KOPT-K1 (cell line): ENCODE results near the gene CAP2.

Experiments used
- H3K27ac ChIP-seq: fragments of 200-600 bp; sonication (generic); 2 replicates; pipeline ENCODE4 v1.5.1; 2016; ENCODE audit warnings: antibody characterized with exemption, mild to moderate bottlenecking, low read depth, low read length; ENCODE audit not compliant: poor library complexity, severe bottlenecking
- H3K36me3 ChIP-seq: fragments of 200-600 bp; sonication (generic); 2 replicates; pipeline ENCODE4 v1.5.1; 2017; ENCODE audit warnings: antibody characterized with exemption, mild to moderate bottlenecking, low read length, moderate library complexity; ENCODE audit not compliant: insufficient read depth
- H3K9me3 ChIP-seq: fragments of 200-600 bp; sonication (generic); 2 replicates; pipeline ENCODE4 v1.5.1; 2017; ENCODE audit warnings: antibody characterized with exemption, low read length, mild to moderate bottlenecking; ENCODE audit not compliant: insufficient read depth, poor library complexity, severe bottlenecking

CAP2 gene

GRCh38 chr6:17446713-17447112 lies 53.3 kb downstream of the CAP2 start:
- no peak overlapping the region for H3K27ac ChIP-seq
- no peaks in the 10 kb centered on the region for H3K9me3 ChIP-seq

GRCh38 chr6:17448165-17448564 lies 54.8 kb downstream of the CAP2 start:
- H3K27ac ChIP-seq = no peak overlapping the region

More at GRCh38 chr6:17446713-17447112, 53.3 kb downstream of the CAP2 start:
- no peaks in the 10 kb centered on the region for H3K36me3 ChIP-seq

GRCh38 chr6:17450397-17450796 lies 57.0 kb downstream of the CAP2 start:
- Histone ChIP-seq H3K36me3 (no peaks in the 10 kb centered on the region), H3K27ac (no peak overlapping the region), H3K9me3 (no peaks in the 10 kb centered on the region)

More at GRCh38 chr6:17448165-17448564, 54.8 kb downstream of the CAP2 start:
- Histone ChIP-seq H3K9me3 (no peaks in the 10 kb centered on the region), H3K36me3 (no peaks in the 10 kb centered on the region)

- H3K36me3 ChIP-seq = no peaks in the 10 kb centered on the region
- H3K27ac ChIP-seq = no peak overlapping the region
- H3K9me3 ChIP-seq = no peaks in the 10 kb centered on the region
Measured at GRCh38 chr6:17450832-17451231, 57.4 kb downstream of the CAP2 start.

- Histone ChIP-seq H3K27ac (no peak overlapping the region), H3K36me3 (no peaks in the 10 kb centered on the region), H3K9me3 (no peaks in the 10 kb centered on the region)
Measured at GRCh38 chr6:17452096-17452495, 58.7 kb downstream of the CAP2 start.

GRCh38 chr6:17454316-17455005 lies 61.1 kb downstream of the CAP2 start:
- Histone ChIP-seq H3K36me3 (no peaks in the 10 kb centered on the region), H3K27ac (no peak overlapping the region), H3K9me3 (no peaks in the 10 kb centered on the region)

- H3K27ac ChIP-seq = no peak overlapping the region
- no peaks in the 10 kb centered on the region for H3K36me3 ChIP-seq
- H3K9me3 ChIP-seq = no peaks in the 10 kb centered on the region
Measured at GRCh38 chr6:17455919-17456318, 62.5 kb downstream of the CAP2 start.

GRCh38 chr6:17456711-17457110 lies 63.3 kb downstream of the CAP2 start:
- Histone ChIP-seq H3K27ac (no peak overlapping the region), H3K36me3 (no peaks in the 10 kb centered on the region), H3K9me3 (no peaks in the 10 kb centered on the region)

- no peak overlapping the region for H3K27ac ChIP-seq
- no peaks in the 10 kb centered on the region for H3K9me3 ChIP-seq
- no peaks in the 10 kb centered on the region for H3K36me3 ChIP-seq
Measured at GRCh38 chr6:17457405-17457804, 64.0 kb downstream of the CAP2 start.

- no peaks in the 10 kb centered on the region for H3K36me3 ChIP-seq
- no peaks in the 10 kb centered on the region for H3K9me3 ChIP-seq
- H3K27ac ChIP-seq = no peak overlapping the region
Measured at GRCh38 chr6:17457956-17458355, 64.6 kb downstream of the CAP2 start.

- no peaks in the 10 kb centered on the region for H3K9me3 ChIP-seq
- H3K36me3 ChIP-seq = no peaks in the 10 kb centered on the region
Measured at GRCh38 chr6:17458966-17459365, 65.6 kb downstream of the CAP2 start.

GRCh38 chr6:17460862-17461261 lies 67.5 kb downstream of the CAP2 start:
- no peaks in the 10 kb centered on the region for H3K9me3 ChIP-seq
- H3K36me3 ChIP-seq = no peaks in the 10 kb centered on the region
- H3K27ac ChIP-seq = no peak overlapping the region

More at GRCh38 chr6:17458966-17459365, 65.6 kb downstream of the CAP2 start:
- no peak overlapping the region for H3K27ac ChIP-seq

GRCh38 chr6:17466147-17466546 lies 72.8 kb downstream of the CAP2 start:
- no peaks in the 10 kb centered on the region for H3K9me3 ChIP-seq
- no peak overlapping the region for H3K27ac ChIP-seq
- no peaks in the 10 kb centered on the region for H3K36me3 ChIP-seq

GRCh38 chr6:17466707-17467106 lies 73.3 kb downstream of the CAP2 start:
- Histone ChIP-seq H3K36me3 (no peaks in the 10 kb centered on the region), H3K27ac (no peak overlapping the region), H3K9me3 (no peaks in the 10 kb centered on the region)

GRCh38 chr6:17469006-17469832 lies 75.8 kb downstream of the CAP2 start:
- Histone ChIP-seq H3K9me3 (no peaks in the 10 kb centered on the region), H3K36me3 (no peaks in the 10 kb centered on the region), H3K27ac (no peak overlapping the region)
